ENCODE results near the gene RFTN1. TPM values are rescaled to one million over a fixed set of nuclear protein-coding genes. Genes with fewer than 3 reads are reported as not detected.

RFTN1 gene
- total RNA-seq, 1 donor from 2014 or later: 84.1 TPM

DNA sequence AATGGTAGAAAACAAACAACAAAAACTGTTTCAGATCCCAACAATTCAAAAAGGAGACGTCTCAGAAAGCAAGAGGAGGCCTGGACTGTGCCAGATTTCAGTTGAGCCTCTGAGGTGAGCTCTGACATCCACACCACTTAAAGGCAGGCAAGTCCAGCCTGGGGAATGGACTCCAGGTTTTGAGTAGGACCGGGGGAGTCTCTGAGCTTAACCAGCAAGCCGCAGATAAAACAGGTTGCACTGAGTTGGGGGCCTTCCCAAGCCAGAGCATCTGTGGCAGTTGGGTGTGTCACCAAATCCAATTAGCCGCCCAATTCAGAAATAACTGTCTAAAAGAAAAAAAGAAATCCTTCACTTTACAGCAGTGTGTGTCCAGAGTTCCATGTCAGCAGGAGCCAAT is 193.8 kb downstream of the RFTN1 start:
- H3K4me1 Mint-ChIP-seq (ENCODE audit: unreplicated experiment): peaks cover 1% of the 10 kb centered on the region
- H3K9me3 Mint-ChIP-seq (ENCODE audit: unreplicated experiment): no peaks in the 10 kb centered on the region
- no peak overlapping the region for H3K27ac Mint-ChIP-seq (ENCODE audit: unreplicated experiment)
- no peak for DNase-seq (ENCODE audit: extremely low spot score, unreplicated experiment)
- no peak overlapping the region for H3K4me3 Mint-ChIP-seq (ENCODE audit: unreplicated experiment)
- no peak for TF ChIP-seq CTCF (IDR thresholded peaks at IDR 0.05)
- H3K36me3 Mint-ChIP-seq (ENCODE audit: unreplicated experiment): peaks cover 60% of the 10 kb centered on the region
- no peaks in the 10 kb centered on the region for H3K27me3 Mint-ChIP-seq (ENCODE audit: unreplicated experiment)

DNA sequence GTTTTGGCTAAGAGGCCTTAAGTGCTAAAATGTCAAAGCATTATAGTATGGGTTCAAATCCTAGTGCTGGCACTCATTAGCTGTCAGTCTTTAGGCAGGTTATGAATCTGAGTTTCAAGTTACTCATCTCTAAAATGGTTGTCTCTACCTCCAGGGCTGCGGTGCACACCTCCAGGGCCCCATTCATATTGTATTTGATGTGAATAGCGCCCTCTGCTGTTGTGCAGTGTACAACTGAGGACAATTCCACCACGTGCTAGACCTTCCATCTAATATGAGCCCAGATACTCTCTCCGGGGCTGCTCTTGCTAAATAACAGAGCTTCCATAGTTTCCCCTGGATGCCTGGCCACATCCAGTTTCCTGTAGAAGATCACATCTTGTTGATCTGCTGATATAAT is 194.2 kb downstream of the RFTN1 start:
- H3K27me3 Mint-ChIP-seq (ENCODE audit: unreplicated experiment): no peaks in the 10 kb centered on the region
- H3K4me1 Mint-ChIP-seq (ENCODE audit: unreplicated experiment): peaks cover 5% of the 10 kb centered on the region
- H3K4me3 Mint-ChIP-seq (ENCODE audit: unreplicated experiment): no peak overlapping the region
- peak; percentile 37 for TF ChIP-seq CTCF (IDR thresholded peaks at IDR 0.05)
- H3K36me3 Mint-ChIP-seq (ENCODE audit: unreplicated experiment): peaks cover 62% of the 10 kb centered on the region
- DNase-seq (ENCODE audit: extremely low spot score, unreplicated experiment): no peak
- no peak overlapping the region for H3K27ac Mint-ChIP-seq (ENCODE audit: unreplicated experiment)
- no peaks in the 10 kb centered on the region for H3K9me3 Mint-ChIP-seq (ENCODE audit: unreplicated experiment)

DNA sequence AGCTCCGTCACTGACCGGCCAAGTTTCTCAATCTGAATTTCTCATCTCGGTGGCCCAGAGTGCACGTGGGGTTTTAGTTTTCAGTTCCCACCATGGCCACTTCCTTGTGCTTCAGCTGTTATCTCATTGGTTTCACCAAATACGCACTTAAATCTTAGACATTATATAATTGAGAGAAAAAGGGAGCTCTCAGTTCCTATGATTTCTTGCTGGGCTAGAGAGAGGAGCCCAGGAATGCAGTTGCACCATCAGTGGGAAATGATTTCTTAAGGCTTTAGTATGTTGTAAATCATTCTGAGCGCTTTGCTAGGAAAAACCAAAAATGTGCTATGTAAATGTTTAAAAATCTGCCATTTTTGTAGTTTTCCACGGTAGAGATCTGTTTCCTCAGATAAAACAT is 195.3 kb downstream of the RFTN1 start:
- H3K4me3 Mint-ChIP-seq (ENCODE audit: unreplicated experiment): no peak overlapping the region

DNA sequence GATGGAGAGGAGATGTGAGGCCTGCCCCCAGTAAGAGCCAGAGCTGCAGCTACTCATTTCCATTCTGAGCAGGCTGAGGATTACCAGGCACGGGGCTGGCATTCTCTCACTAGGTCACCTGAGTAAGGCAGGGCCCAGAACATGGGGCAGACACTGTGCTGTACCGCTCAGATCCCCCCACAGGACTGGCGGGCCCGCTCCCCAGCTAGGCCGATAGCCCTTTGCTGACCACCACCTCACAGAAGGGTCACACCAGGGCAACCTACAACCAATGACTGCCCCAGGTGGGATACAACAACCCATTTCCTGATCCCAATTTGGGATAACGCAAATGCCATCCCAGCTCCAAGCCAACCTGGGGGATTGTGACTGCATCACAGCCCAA is 195.9 kb downstream of the RFTN1 start:
- Mint-ChIP-seq H3K4me1 (ENCODE audit: unreplicated experiment) (peaks cover 5% of the 10 kb centered on the region), H3K27me3 (ENCODE audit: unreplicated experiment) (no peaks in the 10 kb centered on the region), H3K36me3 (ENCODE audit: unreplicated experiment) (peaks cover 62% of the 10 kb centered on the region), H3K4me3 (ENCODE audit: unreplicated experiment) (no peak overlapping the region), H3K9me3 (ENCODE audit: unreplicated experiment) (no peaks in the 10 kb centered on the region), H3K27ac (ENCODE audit: unreplicated experiment) (no peak overlapping the region)
- no peak for TF ChIP-seq CTCF (IDR thresholded peaks at IDR 0.05)
- no peak for DNase-seq (ENCODE audit: extremely low spot score, unreplicated experiment)

More for the DNA sequence above, 195.3 kb downstream of the RFTN1 start:
- Mint-ChIP-seq H3K9me3 (ENCODE audit: unreplicated experiment) (no peaks in the 10 kb centered on the region), H3K4me1 (ENCODE audit: unreplicated experiment) (peaks cover 5% of the 10 kb centered on the region), H3K36me3 (ENCODE audit: unreplicated experiment) (peaks cover 62% of the 10 kb centered on the region), H3K27ac (ENCODE audit: unreplicated experiment) (no peak overlapping the region), H3K27me3 (ENCODE audit: unreplicated experiment) (no peaks in the 10 kb centered on the region)
- DNase-seq (ENCODE audit: extremely low spot score, unreplicated experiment): no peak
- TF ChIP-seq CTCF (IDR thresholded peaks at IDR 0.05): no peak

GRCh38 chr3:16316847-16317560 is 196.5 kb downstream of the RFTN1 start:
- no peak overlapping the region for H3K4me3 Mint-ChIP-seq (ENCODE audit: unreplicated experiment)
- no peaks in the 10 kb centered on the region for H3K27me3 Mint-ChIP-seq (ENCODE audit: unreplicated experiment)
- TF ChIP-seq CTCF (IDR thresholded peaks at IDR 0.05): no peak
- H3K9me3 Mint-ChIP-seq (ENCODE audit: unreplicated experiment): no peaks in the 10 kb centered on the region
- H3K27ac Mint-ChIP-seq (ENCODE audit: unreplicated experiment): no peak overlapping the region
- peaks cover 63% of the 10 kb centered on the region for H3K36me3 Mint-ChIP-seq (ENCODE audit: unreplicated experiment)
- H3K4me1 Mint-ChIP-seq (ENCODE audit: unreplicated experiment): peaks cover 5% of the 10 kb centered on the region
- no peak for DNase-seq (ENCODE audit: extremely low spot score, unreplicated experiment)

Data from osteocyte (in vitro differentiated cells).